Right lobe of liver (tissue), 6 donors: ENCODE measurements around the gene COL21A1. TPM values are rescaled to one million over a fixed set of nuclear protein-coding genes. Genes with fewer than 3 reads are reported as not detected.

Experiments
- ATAC-seq, 4 donors: fragments of 200-7000 bp; cut with Tn5 transposase; one replicate each; pipeline ENCODE4 v1.9.1; 2020; ENCODE audit warnings: mild to moderate bottlenecking in 4 of 4, moderate library complexity in 4 of 4
- DNase-seq, 3 donors: peaks; one replicate each; pipeline ENCODE4 v3.0.0-alpha.2; 2020
- H3K27ac ChIP-seq, 3 donors: fragments of 200-600 bp; one replicate each; pipeline ENCODE4 v1.8.0; 2022
- H3K27me3 ChIP-seq, 2 donors: fragments of 200-600 bp; one replicate each; pipeline ENCODE4 v1.8.0; 2022
- H3K36me3 ChIP-seq, 4 donors: fragments of 200-600 bp; sonication (generic) in 1 of 4; one replicate each; pipeline versions ENCODE4 v1.5.1 to v1.8.0; 2017 to 2022; ENCODE audit warnings: control low read depth in 1 of 4
- H3K4me1 ChIP-seq, 4 donors: fragments of 200-600 bp; sonication (generic) in 1 of 4; one replicate each; pipeline versions ENCODE4 v1.5.1 to v1.8.0; 2017 to 2022; ENCODE audit warnings: control low read depth in 1 of 4
- H3K4me3 ChIP-seq, 3 donors: fragments of 200-600 bp; one replicate each; pipeline ENCODE4 v1.8.0; 2022
- H3K9me3 ChIP-seq, 4 donors: fragments of 200-600 bp; sonication (generic) in 1 of 4; one replicate each; pipeline versions ENCODE4 v1.5.1 to v1.8.0; 2017 to 2022; ENCODE audit warnings: control low read depth in 1 of 4
- CTCF ChIP-seq, 4 donors: fragments of 200-600 bp in 3 of 4; fragments of 450-650 bp in 1 of 4; IDR thresholded peaks; one replicate each; pipeline versions ENCODE4 v1.5.1 to v1.8.0; 2016 to 2022; ENCODE audit warnings: antibody characterized with exemption in 4 of 4, mild to moderate bottlenecking in 2 of 4
- POLR2A ChIP-seq: fragments of 450-650 bp; IDR thresholded peaks from one replicate; pipeline ENCODE4 v1.6.1; 2017; ENCODE audit warnings: antibody characterized with exemption, mild to moderate bottlenecking
- WGBS: methylation state at CpG from one replicate; pipeline ENCODE4 v1.1.6; 2018; ENCODE audit warnings: low coverage, low lambda C conversion rate; ENCODE audit not compliant: insufficient coverage; ENCODE audit errors: missing lambda C conversion rate; 5-methylcytosine and 5-hydroxymethylcytosine counted together
- intact Hi-C, 2 donors: fragments of 100-400 bp; cut with DNase I; formaldehyde crosslinking; loops; one replicate each; pipeline versions ENCODE4 v1.11.2 to v1.14.1; 2022
- total RNA-seq, 6 experiments: library from RNA; depleted of rRNA in 2 of 6; stranded (reverse); fragments of >200 nt in 2 of 6; fragmentation: NEBNext Ultra II Directional in 3 of 6; extraction: Animal tissue kit (Norgen Biotek cat#: 25700) in 3 of 6; gene quantifications; one replicate each; pipeline versions ENCODE4 v1.1.0 to v1.2.4, GENCODE V29; 2016 to 2023
- donor health status: DM: no; HTN: yes; CAD: no.
- donor health status: DM: no; HTN: no; CAD: no.
- donor health status: DM: no; HTN: no; CAD: no.
- donor health status: DM: no; HTN: yes; CAD: no.
- donor health status: DM: no; HTN: yes; CAD: no.

The COL21A1 gene
- total RNA-seq, 6 experiments from 2014 or later, result 0.11 to 0.73 (median 0.50) TPM

- H3K4me3 ChIP-seq, result no peak overlapping the region
- no peaks in the 10 kb centered on the region for H3K27me3 ChIP-seq
- intact Hi-C loops, result no loop called here
- no peak overlapping the region for H3K27ac ChIP-seq
- DNase-seq, result no peak
- no peak for ATAC-seq
- no peaks in the 10 kb centered on the region for H3K9me3 ChIP-seq
- H3K4me1 ChIP-seq, result no peaks in the 10 kb centered on the region
- TF ChIP-seq POLR2A (no peak), CTCF (IDR thresholded peaks at IDR 0.05) (no peak)
- WGBS, result 51% methylated on average over 4 of the region's 4 CpGs
- no peaks in the 10 kb centered on the region for H3K36me3 ChIP-seq
Measured at GRCh38 chr6:56088641-56089040, 158.7 kb downstream of the COL21A1 start.

GRCh38 chr6:56087421-56087820 lies 160.0 kb downstream of the COL21A1 start:
- Histone ChIP-seq H3K4me1 (no peaks in the 10 kb centered on the region), H3K27me3 (no peaks in the 10 kb centered on the region), H3K4me3 (no peak overlapping the region), H3K9me3 (no peaks in the 10 kb centered on the region), H3K36me3 (no peaks in the 10 kb centered on the region), H3K27ac (no peak overlapping the region)
- DNase-seq (no peak), ATAC-seq (no peak)
- TF ChIP-seq CTCF (IDR thresholded peaks at IDR 0.05) (no peak), POLR2A (no peak)
- intact Hi-C loops, result no loop called here

- TF ChIP-seq CTCF (IDR thresholded peaks at IDR 0.05) (no peak), POLR2A (no peak)
- no peaks in the 10 kb centered on the region for H3K9me3 ChIP-seq
- H3K4me1 ChIP-seq, result no peaks in the 10 kb centered on the region
- ATAC-seq, result no peak
- H3K4me3 ChIP-seq, result no peak overlapping the region
- no peak for DNase-seq
- H3K36me3 ChIP-seq, result no peaks in the 10 kb centered on the region
- intact Hi-C loops, result no loop called here
- H3K27me3 ChIP-seq, result no peaks in the 10 kb centered on the region
- WGBS, result 66% methylated on average over 2 of the region's 2 CpGs
- no peak overlapping the region for H3K27ac ChIP-seq
Measured at GRCh38 chr6:56079751-56080540, 167.4 kb downstream of the COL21A1 start.

GRCh38 chr6:56076033-56076432 lies 171.3 kb downstream of the COL21A1 start:
- TF ChIP-seq CTCF (IDR thresholded peaks at IDR 0.05) (no peak), POLR2A (no peak)
- no peak for ATAC-seq

GRCh38 chr6:56073761-56074160 lies 173.6 kb downstream of the COL21A1 start:
- ATAC-seq (no peak), DNase-seq (no peak)
- intact Hi-C loops, result no loop called here
- Histone ChIP-seq H3K36me3 (no peaks in the 10 kb centered on the region), H3K27me3 (no peaks in the 10 kb centered on the region), H3K27ac (no peak overlapping the region), H3K9me3 (no peaks in the 10 kb centered on the region), H3K4me3 (no peak overlapping the region), H3K4me1 (no peaks in the 10 kb centered on the region)
- no peak for TF ChIP-seq POLR2A
- TF ChIP-seq CTCF (IDR thresholded peaks at IDR 0.05), result no peak

More at GRCh38 chr6:56076033-56076432, 171.3 kb downstream of the COL21A1 start:
- H3K9me3 ChIP-seq, result no peaks in the 10 kb centered on the region
- no peaks in the 10 kb centered on the region for H3K27me3 ChIP-seq
- no peak overlapping the region for H3K4me3 ChIP-seq
- H3K27ac ChIP-seq, result no peak overlapping the region
- DNase-seq, result no peak
- intact Hi-C loops, result no loop called here
- H3K36me3 ChIP-seq, result no peaks in the 10 kb centered on the region
- no peaks in the 10 kb centered on the region for H3K4me1 ChIP-seq
